GM13977 (cell line): ENCODE results near the gene RASGEF1C.

Experiments
- DNase-seq: peaks from one replicate; pipeline ENCODE4 v3.0.0; 2012; ENCODE audit warnings: low spot score
- in situ Hi-C: fragments of 300-500 bp; cut with MboI; formaldehyde crosslinking; loops from one replicate; pipeline ENCODE4 v1.12.0; 2022; ENCODE audit warnings: low sequenced_read_pairs, low pct_unique_long_range_greater_than_20kb, mixed read lengths, inconsistent platforms; ENCODE audit not compliant: unreplicated experiment
- TF ChIP-seq, protein P1 (sequence below): IDR thresholded peaks from 2 replicates; pipeline ENCODE4 v1.5.1; 2012; ENCODE audit warnings: mild to moderate bottlenecking, control low read depth; ENCODE audit not compliant: insufficient read depth; ENCODE audit errors: extremely low read depth, missing control alignments

Gene RASGEF1C

DNA sequence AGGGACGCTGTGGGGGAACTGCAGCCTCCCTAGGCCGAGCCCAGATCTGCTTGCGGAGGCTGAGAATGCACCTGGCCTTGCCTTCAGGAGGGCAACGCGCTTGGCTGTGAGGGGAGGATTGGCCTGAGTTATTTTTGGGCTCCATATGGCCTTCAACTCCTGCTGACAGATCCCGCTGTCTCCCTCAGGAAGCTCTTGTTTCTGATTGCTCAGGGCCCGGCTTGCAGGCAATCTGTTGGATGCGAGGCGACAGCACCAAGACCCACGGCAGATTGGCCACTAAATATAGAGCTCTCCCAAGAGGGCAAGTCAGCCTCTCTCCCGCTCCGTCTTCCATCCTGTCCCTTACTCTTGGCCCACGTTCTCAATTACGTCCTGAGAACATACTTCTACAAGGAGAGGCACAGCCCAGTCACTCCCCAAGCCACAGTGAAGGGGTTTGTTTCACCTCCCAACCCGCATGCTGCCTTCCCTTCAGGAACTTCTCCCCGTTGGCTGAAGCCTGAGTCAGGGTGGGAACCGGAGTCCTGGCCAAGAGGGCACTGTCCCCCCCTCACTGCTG is 53.6 kb downstream of the RASGEF1C start:
- in situ Hi-C loops: no loop called here
- TF ChIP-seq, protein P1, sequence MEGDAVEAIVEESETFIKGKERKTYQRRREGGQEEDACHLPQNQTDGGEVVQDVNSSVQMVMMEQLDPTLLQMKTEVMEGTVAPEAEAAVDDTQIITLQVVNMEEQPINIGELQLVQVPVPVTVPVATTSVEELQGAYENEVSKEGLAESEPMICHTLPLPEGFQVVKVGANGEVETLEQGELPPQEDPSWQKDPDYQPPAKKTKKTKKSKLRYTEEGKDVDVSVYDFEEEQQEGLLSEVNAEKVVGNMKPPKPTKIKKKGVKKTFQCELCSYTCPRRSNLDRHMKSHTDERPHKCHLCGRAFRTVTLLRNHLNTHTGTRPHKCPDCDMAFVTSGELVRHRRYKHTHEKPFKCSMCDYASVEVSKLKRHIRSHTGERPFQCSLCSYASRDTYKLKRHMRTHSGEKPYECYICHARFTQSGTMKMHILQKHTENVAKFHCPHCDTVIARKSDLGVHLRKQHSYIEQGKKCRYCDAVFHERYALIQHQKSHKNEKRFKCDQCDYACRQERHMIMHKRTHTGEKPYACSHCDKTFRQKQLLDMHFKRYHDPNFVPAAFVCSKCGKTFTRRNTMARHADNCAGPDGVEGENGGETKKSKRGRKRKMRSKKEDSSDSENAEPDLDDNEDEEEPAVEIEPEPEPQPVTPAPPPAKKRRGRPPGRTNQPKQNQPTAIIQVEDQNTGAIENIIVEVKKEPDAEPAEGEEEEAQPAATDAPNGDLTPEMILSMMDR: no peak
- no peak for DNase-seq

DNA sequence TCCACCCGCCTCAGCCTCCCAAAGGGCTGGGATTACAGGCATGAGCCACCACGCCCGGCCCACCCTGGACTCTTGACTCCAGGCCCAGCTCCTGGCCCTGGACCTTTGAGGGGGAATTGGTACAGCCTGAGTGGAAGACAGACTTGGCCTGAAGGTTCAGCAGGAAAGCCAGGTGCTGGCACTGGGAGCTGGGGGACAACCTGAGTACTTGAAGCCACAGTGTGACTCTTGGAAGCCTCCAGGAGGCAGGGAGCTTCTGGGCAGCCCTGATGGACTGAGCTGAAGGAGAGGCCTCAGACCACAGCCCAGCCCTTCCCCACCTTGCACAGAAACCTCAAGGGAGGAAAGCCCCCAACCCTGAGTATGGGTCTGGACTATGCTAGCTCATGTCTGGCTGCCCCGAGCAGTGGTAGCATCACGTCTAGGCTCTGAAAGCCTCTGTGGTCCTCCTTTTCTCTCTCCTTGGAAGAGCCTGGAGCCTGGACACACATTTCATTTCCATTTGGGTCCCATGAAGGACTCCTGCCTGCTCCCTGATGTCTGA is 54.1 kb downstream of the RASGEF1C start:
- TF ChIP-seq, protein P1: no peak
- in situ Hi-C loops: no loop called here
- no peak for DNase-seq

DNA sequence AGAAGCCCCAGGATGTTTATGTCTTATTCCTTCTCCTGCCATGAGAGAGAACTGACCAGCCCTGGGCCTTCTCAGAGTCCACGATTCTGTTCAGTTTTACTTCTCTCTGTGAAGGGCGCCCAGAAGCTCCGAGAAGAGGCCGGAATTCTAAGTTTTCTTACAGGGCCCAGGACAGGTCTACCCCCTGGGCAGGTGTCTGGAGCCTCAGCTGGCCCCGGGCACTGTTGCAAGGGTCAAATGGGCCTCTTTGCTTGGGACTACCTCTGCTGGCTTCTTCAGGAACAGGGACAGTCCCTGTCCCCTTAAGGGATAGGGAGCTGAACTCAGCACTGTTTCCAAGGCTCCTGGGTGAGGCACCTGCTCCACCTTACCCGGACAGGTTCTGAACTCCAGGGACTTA is 55.0 kb downstream of the RASGEF1C start:
- TF ChIP-seq, protein P1: no peak
- in situ Hi-C loops: no loop called here
- DNase-seq: no peak

DNA sequence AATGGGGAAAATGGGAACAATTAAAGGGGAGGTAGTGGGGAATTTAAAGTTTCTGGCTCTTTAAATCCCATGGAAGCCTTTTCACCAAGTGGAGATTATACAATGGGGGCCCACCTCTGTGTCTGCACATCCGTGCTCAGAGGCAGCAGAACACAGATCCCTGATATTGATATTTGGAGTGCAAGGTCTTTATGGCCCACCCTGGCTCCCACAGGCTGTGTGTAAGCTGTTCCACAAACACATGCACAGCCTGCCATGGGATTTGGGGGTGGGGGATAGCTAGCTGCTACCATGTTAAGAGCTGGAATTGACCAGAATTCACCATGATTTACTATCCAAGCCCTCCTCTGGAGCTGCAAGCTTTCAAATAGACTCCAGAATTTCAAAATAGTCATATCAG is 55.9 kb downstream of the RASGEF1C start:
- in situ Hi-C loops: no loop called here
- TF ChIP-seq, protein P1: no peak
- DNase-seq: no peak

DNA sequence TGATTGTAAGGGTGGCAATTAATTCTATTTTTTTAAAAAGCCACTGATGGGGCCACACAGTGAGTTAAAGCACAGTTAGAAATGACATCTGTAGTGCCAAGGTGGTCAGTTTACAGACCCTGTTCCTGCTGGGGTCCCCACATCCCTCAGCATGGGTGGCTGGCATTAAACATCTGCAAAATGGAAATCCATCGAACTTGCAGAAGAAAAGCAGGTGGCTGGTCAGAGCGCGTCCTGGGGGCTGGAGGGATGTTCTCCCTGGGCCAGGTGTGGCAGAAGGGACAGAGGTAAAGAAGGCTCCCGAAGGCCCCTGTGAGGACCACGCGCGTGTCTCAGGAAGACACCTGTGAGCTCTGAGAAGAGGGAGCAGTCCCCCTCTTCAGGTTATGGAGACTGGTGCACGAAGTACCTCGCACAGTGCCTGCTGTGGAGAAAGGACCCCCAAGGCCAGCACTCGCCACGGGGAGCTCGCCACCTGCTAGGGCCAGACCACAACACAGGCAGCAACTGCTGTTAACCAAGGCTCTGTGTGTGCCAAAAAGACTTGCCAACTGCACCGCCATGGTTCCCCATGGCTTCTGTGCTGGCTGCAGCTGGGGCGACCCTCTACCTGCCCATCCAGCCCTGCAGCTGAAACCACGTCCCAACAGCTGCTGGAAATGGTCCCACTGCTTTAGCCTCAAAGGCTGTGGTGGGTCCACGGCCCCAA is 65.2 kb downstream of the RASGEF1C start:
- in situ Hi-C loops: no loop called here
- TF ChIP-seq, protein P1: no peak
- DNase-seq: no peak

DNA sequence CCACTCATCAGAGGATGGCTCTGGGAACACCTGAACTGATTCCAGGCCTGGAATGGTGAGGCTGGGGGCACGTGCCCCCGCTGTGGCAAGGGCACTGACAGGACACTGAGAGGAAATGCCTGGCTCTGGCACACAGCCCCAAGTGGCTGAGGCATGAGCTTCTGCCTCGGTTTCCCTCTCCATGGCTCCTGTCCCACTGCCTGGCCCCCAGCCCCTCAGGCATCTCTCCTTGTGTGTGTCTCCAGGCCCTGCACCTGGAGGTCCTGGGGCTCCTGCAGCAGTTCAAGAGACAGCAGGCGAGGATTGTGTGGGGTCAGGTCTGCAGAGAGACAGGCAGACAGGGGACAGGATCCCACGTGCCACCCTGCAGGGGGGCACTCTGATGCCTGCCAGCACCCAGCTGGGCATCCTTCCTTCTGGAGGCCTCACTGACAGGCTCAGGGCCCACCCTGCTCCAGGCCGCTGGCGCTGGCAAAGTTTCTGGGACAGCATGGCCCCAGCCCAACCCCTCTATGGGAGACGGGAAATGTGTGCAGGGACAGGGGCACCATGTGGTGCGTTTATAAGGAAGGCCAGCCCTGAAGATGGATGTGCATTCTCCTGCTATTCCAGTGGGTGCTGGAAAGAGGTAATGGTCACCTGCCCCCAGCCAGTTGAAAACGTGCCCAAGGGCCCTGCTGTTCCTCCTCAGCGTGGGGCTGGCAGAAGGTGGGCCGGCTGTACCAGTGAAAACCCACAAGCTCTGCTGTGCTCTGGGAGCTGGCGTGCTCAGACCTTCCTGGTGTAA is 66.0 kb downstream of the RASGEF1C start:
- TF ChIP-seq, protein P1: no peak
- DNase-seq: no peak
- in situ Hi-C loops: no loop called here
